HG02588 (cell line): ENCODE measurements around the gene MRPL17.

Experiments
- ATAC-seq: cut with Tn5 transposase; IDR thresholded peaks from one replicate; pipeline ENCODE4 v1.9.1; 2021; ENCODE audit warnings: mild to moderate bottlenecking, moderate library complexity; ENCODE audit not compliant: unreplicated experiment

The MRPL17 gene

GRCh38 chr11:6655020-6655789 is 27.9 kb downstream of the MRPL17 start:
- ATAC-seq, result no peak

GRCh38 chr11:6654281-6655019 is 28.7 kb downstream of the MRPL17 start:
- no peak for ATAC-seq

- ATAC-seq, result no peak
Measured at GRCh38 chr11:6653656-6654055, 29.5 kb downstream of the MRPL17 start.

GRCh38 chr11:6653097-6653496 is 30.0 kb downstream of the MRPL17 start:
- no peak for ATAC-seq

- no peak for ATAC-seq
Measured at GRCh38 chr11:6652182-6652581, 31.0 kb downstream of the MRPL17 start.

GRCh38 chr11:6650980-6651379 is 32.2 kb downstream of the MRPL17 start:
- ATAC-seq, result no peak

- no peak for ATAC-seq
Measured at GRCh38 chr11:6650104-6650503, 33.0 kb downstream of the MRPL17 start.

- no peak for ATAC-seq
Measured at GRCh38 chr11:6648501-6648900, 34.6 kb downstream of the MRPL17 start.

- no peak for ATAC-seq
Measured at GRCh38 chr11:6647836-6648235, 35.3 kb downstream of the MRPL17 start.

GRCh38 chr11:6646918-6647679 is 36.0 kb downstream of the MRPL17 start:
- peak; percentile 91 for ATAC-seq

GRCh38 chr11:6646576-6646917 is 36.6 kb downstream of the MRPL17 start:
- no peak for ATAC-seq

GRCh38 chr11:6646071-6646470 is 37.1 kb downstream of the MRPL17 start:
- no peak for ATAC-seq

- ATAC-seq, result no peak
Measured at GRCh38 chr11:6642957-6643356, 40.2 kb downstream of the MRPL17 start.

- no peak for ATAC-seq
Measured at GRCh38 chr11:6640985-6641701, 42.0 kb downstream of the MRPL17 start.

GRCh38 chr11:6640036-6640984 is 42.8 kb downstream of the MRPL17 start:
- ATAC-seq, result no peak

GRCh38 chr11:6638429-6638828 is 44.7 kb downstream of the MRPL17 start:
- ATAC-seq, result no peak

GRCh38 chr11:6637871-6638270 is 45.3 kb downstream of the MRPL17 start:
- no peak for ATAC-seq

- ATAC-seq, result no peak
Measured at GRCh38 chr11:6636480-6636879, 46.7 kb downstream of the MRPL17 start.

- ATAC-seq, result no peak
Measured at GRCh38 chr11:6635082-6635932, 47.8 kb downstream of the MRPL17 start.
